HepG2 (cell line): ENCODE data around the gene FANCE. TPM values are rescaled to one million over a fixed set of nuclear protein-coding genes. Genes with fewer than 3 reads are reported as not detected.

Experiments used
- CSRNP2 ChIP-seq: sonication (generic); formaldehyde crosslinking; conservative IDR thresholded peaks from 2 replicates; pipeline ENCODE4 v1.8.0; 2022; ENCODE audit warnings: low read depth, missing genetic modification reagents
- DBP ChIP-seq: sonication (generic); formaldehyde crosslinking; IDR thresholded peaks from 2 replicates; pipeline ENCODE4 v1.4.0; 2020; ENCODE audit warnings: missing genetic modification reagents; ENCODE audit errors: not compliant biosample characterization
- IRF1 ChIP-seq: sonication (generic); formaldehyde crosslinking; IDR thresholded peaks from 2 replicates; pipeline ENCODE4 v1.4.0; 2020; ENCODE audit warnings: low read depth, mild to moderate bottlenecking, missing genetic modification reagents
- NFAT5 ChIP-seq: sonication (generic); formaldehyde crosslinking; IDR thresholded peaks from 2 replicates; pipeline ENCODE4 v1.4.0; 2020; ENCODE audit warnings: missing genetic modification reagents
- NFE2L2 ChIP-seq: fragments of 150-350 bp; IDR thresholded peaks from 2 replicates; pipeline ENCODE4 v1.6.1; 2014; ENCODE audit warnings: low read length
- POGZ ChIP-seq: sonication (generic); formaldehyde crosslinking; IDR thresholded peaks from 2 replicates; pipeline ENCODE4 v1.4.0; 2020; ENCODE audit warnings: mild to moderate bottlenecking, missing genetic modification reagents
- SIX4 ChIP-seq: sonication (generic); formaldehyde crosslinking; IDR thresholded peaks from 2 replicates; pipeline ENCODE4 v1.4.0; 2020; ENCODE audit warnings: missing genetic modification reagents
- WIZ ChIP-seq: sonication (generic); formaldehyde crosslinking; IDR thresholded peaks from 2 replicates; pipeline ENCODE4 v1.5.1; 2020; ENCODE audit warnings: mild to moderate bottlenecking, missing genetic modification reagents
- YEATS4 ChIP-seq: sonication (generic); formaldehyde crosslinking; IDR thresholded peaks from 2 replicates; pipeline ENCODE4 v1.4.0; 2020; ENCODE audit warnings: missing genetic modification reagents, borderline replicate concordance
- ZMYM2 ChIP-seq: sonication (generic); formaldehyde crosslinking; IDR thresholded peaks from 2 replicates; pipeline ENCODE4 v1.8.0; 2022; ENCODE audit warnings: mild to moderate bottlenecking, missing genetic modification reagents
- ZNF101 ChIP-seq: sonication (generic); formaldehyde crosslinking; IDR thresholded peaks from 2 replicates; pipeline ENCODE4 v1.4.0; 2020; ENCODE audit warnings: mild to moderate bottlenecking, low read depth, missing genetic modification reagents, borderline replicate concordance
- ZNF18 ChIP-seq: sonication (generic); formaldehyde crosslinking; IDR thresholded peaks from 2 replicates; pipeline ENCODE4 v1.8.0; 2022; ENCODE audit warnings: mild to moderate bottlenecking, missing genetic modification reagents; ENCODE audit not compliant: insufficient replicate concordance
- ZNF263 ChIP-seq: sonication (generic); formaldehyde crosslinking; IDR thresholded peaks from 2 replicates; pipeline ENCODE4 v1.4.0; 2020; ENCODE audit warnings: missing genetic modification reagents
- ZNF431 ChIP-seq: sonication (generic); formaldehyde crosslinking; IDR thresholded peaks from 2 replicates; pipeline ENCODE4 v1.9.0; 2022; ENCODE audit warnings: missing genetic modification reagents, low read depth, mild to moderate bottlenecking, borderline replicate concordance
- ZNF446 ChIP-seq: sonication (generic); formaldehyde crosslinking; IDR thresholded peaks from 2 replicates; pipeline ENCODE4 v1.5.0; 2020; ENCODE audit warnings: mild to moderate bottlenecking, missing genetic modification reagents
- ZNF614 ChIP-seq: IDR thresholded peaks from 2 replicates; pipeline ENCODE4 v1.6.1; 2018; ENCODE audit warnings: missing biosample characterization, missing genetic modification reagents, inconsistent platforms, borderline replicate concordance
- ZNF7 ChIP-seq: IDR thresholded peaks from 2 replicates; pipeline ENCODE4 v1.6.1; 2016; ENCODE audit warnings: missing biosample characterization, missing genetic modification reagents
- ZSCAN20 ChIP-seq: sonication (generic); formaldehyde crosslinking; IDR thresholded peaks from 2 replicates; pipeline ENCODE4 v1.4.0; 2020; ENCODE audit warnings: missing genetic modification reagents, mild to moderate bottlenecking, borderline replicate concordance
- polyA plus RNA-seq, 8 experiments: library from polyadenylated mRNA; depleted of rRNA in 3 of 8; stranded (reverse) in 7 of 8; unstranded in 1 of 8; fragments of >200 nt; fragmentation: Illumina TruSeq in 4 of 8; extraction: Trizol in 4 of 8; gene quantifications; 2 replicates each; pipeline versions ENCODE4 v1.2.1 to v1.2.3, GENCODE V29; 2011 to 2016; ENCODE audit warnings: low read depth in 4 of 8, missing spikeins in 1 of 8, mixed read lengths in 1 of 8; ENCODE audit not compliant: insufficient read depth in 1 of 8
- total RNA-seq, 5 experiments: library from RNA; depleted of rRNA; stranded (reverse); fragments of >200 nt; fragmentation: Illumina TruSeq; extraction: Trizol; gene quantifications; 2 replicates each; pipeline ENCODE4 v1.2.3, GENCODE V29; 2016; ENCODE audit warnings: low read depth in 1 of 5

FANCE gene
- total and polyA plus RNA-seq, 2 of the 13 experiments (the other 11 are each of a cell fraction or from before 2014, with no cell fraction given) = 7.1 to 11.2 TPM

GRCh38 chr6:35497571-35498421, 45.7 kb downstream of the FANCE start (continued):
- peak; percentile 98 for TF ChIP-seq ZNF446
- TF ChIP-seq YEATS4 (CRISPR knock-in tag) = peak; percentile 57
- TF ChIP-seq NFE2L2 = no peak
- peak; percentile 89 for TF ChIP-seq NFAT5 (CRISPR knock-in tag)
- peak; percentile 79 for TF ChIP-seq ZMYM2 (CRISPR knock-in tag)
- TF ChIP-seq ZSCAN20 (CRISPR knock-in tag) = peak; percentile 91; the same call in 1 of the 2 replicates
- peak; percentile 27; the same call in 1 of the 2 replicates for TF ChIP-seq ZNF614
- TF ChIP-seq DBP = peak; percentile 59
- no peak; the same call in 1 of the 2 replicates for TF ChIP-seq WIZ (CRISPR knock-in tag)
- no peak for TF ChIP-seq ZNF7 (CRISPR knock-in tag)
- peak; percentile 22; the same call in 1 of the 2 replicates for TF ChIP-seq SIX4 (CRISPR knock-in tag)
- TF ChIP-seq ZNF18 = no peak
- TF ChIP-seq ZNF263 (CRISPR knock-in tag) = peak; percentile 86
- peak; percentile 81; the same call in 1 of the 2 replicates for TF ChIP-seq ZNF101 (CRISPR knock-in tag)
- no peak for TF ChIP-seq CSRNP2 (CRISPR knock-in tag)
- TF ChIP-seq ZNF431 (CRISPR knock-in tag) = peak; percentile 60; the same call in 1 of the 2 replicates
- TF ChIP-seq POGZ (CRISPR knock-in tag) = no peak
- TF ChIP-seq IRF1 (CRISPR knock-in tag) = no peak
